K562 (cell line): Measurements from ENCODE around the gene PRKAR2B. TPM values are rescaled to one million over a fixed set of nuclear protein-coding genes. Genes with fewer than 3 reads are reported as not detected.

Source experiments
- ATAC-seq: fragments of 200-7000 bp; cut with Tn5 transposase; 3 replicates; pipeline ENCODE4 v1.9.1; 2020; ENCODE audit warnings: moderate library complexity
- BruUV-seq: library from RNA; stranded (reverse); fragments of 400-500 nt; replicated peaks from 2 replicates; lab custom pipeline; 2021; lab: Mats Ljungman, UMichigan
- CTCF ChIA-PET: fragments of 300-600 bp; formaldehyde crosslinking; extraction: SDS; loops from one replicate; lab custom pipeline; 2021; ENCODE audit warnings: low intra/inter-chr PET ratio; lab: Yijun Ruan, JAX
- POLR2A ChIA-PET: fragments of 300-600, 350-650 bp; sonication (Branson Sonifier 250); formaldehyde crosslinking; extraction: SDS; loops from one replicate; lab custom pipeline; 2021; ENCODE audit warnings: antibody characterized with exemption, inconsistent platforms; lab: Yijun Ruan, JAX
- DNase-seq, 4 experiments: peaks; one replicate each; pipeline versions ENCODE4 v3.0.0 to v3.0.0-alpha.2; 2011 to 2018; ENCODE audit warnings: low spot score in 3 of 4, mixed read lengths in 3 of 4; ENCODE audit errors: extremely low read depth in 1 of 4
- FAIRE-seq: peaks from 2 replicates; lab custom pipeline; 2011; peaks lifted over from hg19 to GRCh38; lab: Jason Lieb, UNC
- H2AFZ ChIP-seq: 2 replicates; pipeline ENCODE4 v1.6.0; 2011; ENCODE audit warnings: low read depth, low read length, control low read depth, inconsistent platforms
- H3K27ac ChIP-seq: fragments of 200-600 bp; 3 replicates; pipeline ENCODE4 v1.8.0; 2011; ENCODE audit warnings: low read depth, mild to moderate bottlenecking, control low read depth, inconsistent platforms, low read length, moderate library complexity, mixed read lengths; ENCODE audit errors: extremely low read depth
- H3K27me3 ChIP-seq, 2 experiments: fragments of 300-600 bp in 1 of 2; 2 replicates in 1 of 2; 3 replicates in 1 of 2; pipeline versions ENCODE4 v1.6.0 to v1.8.0; 2011; ENCODE audit warnings: inconsistent platforms in 2 of 2, low read length in 2 of 2, mild to moderate bottlenecking in 1 of 2, mixed read lengths in 1 of 2, moderate library complexity in 1 of 2; ENCODE audit not compliant: control insufficient read depth in 2 of 2, insufficient read depth in 2 of 2
- H3K36me3 ChIP-seq: fragments of 300-600 bp; 3 replicates; pipeline ENCODE4 v1.8.0; 2011; ENCODE audit warnings: mild to moderate bottlenecking, low read length, inconsistent platforms; ENCODE audit not compliant: control insufficient read depth, insufficient read depth
- H3K4me1 ChIP-seq, 2 experiments: fragments of 200-600 bp in 1 of 2; replicated peaks in 1 of 2; 2 replicates in 1 of 2; 3 replicates in 1 of 2; pipeline versions ENCODE4 v1.5.1 to v1.8.0; 2011; ENCODE audit warnings: inconsistent platforms in 2 of 2, low read length in 2 of 2, mild to moderate bottlenecking in 1 of 2, mixed read lengths in 1 of 2, moderate library complexity in 1 of 2; ENCODE audit not compliant: control insufficient read depth in 2 of 2, insufficient read depth in 2 of 2
- H3K4me2 ChIP-seq: 2 replicates; pipeline ENCODE4 v1.6.1; 2011; ENCODE audit warnings: low read length, control low read depth, inconsistent platforms, mixed read lengths; ENCODE audit not compliant: insufficient read depth
- H3K4me3 ChIP-seq: fragments of 200-600 bp; sonication (generic), shearing (Covaris generic); 2 replicates; pipeline ENCODE4 v1.5.1; 2016; ENCODE audit warnings: control low read depth, inconsistent platforms
- H3K79me2 ChIP-seq: fragments of 200-600 bp; 3 replicates; pipeline ENCODE4 v1.8.0; 2011; ENCODE audit warnings: low read length, inconsistent platforms; ENCODE audit not compliant: control insufficient read depth, insufficient read depth
- H3K9ac ChIP-seq, 2 experiments: 2 replicates each; pipeline versions ENCODE4 v1.6.0 to v1.6.1; 2011; ENCODE audit warnings: low read depth in 2 of 2, low read length in 2 of 2, control low read depth in 1 of 2, inconsistent platforms in 1 of 2, mild to moderate bottlenecking in 1 of 2, mixed read lengths in 1 of 2; ENCODE audit not compliant: insufficient read depth in 1 of 2
- H3K9me1 ChIP-seq: one replicate; pipeline ENCODE4 v1.6.0; 2011; ENCODE audit warnings: inconsistent platforms, mild to moderate bottlenecking, low read length, moderate library complexity; ENCODE audit not compliant: control insufficient read depth, insufficient read depth
- H3K9me3 ChIP-seq: replicated peaks from 2 replicates; pipeline ENCODE4 v1.5.1; 2011; ENCODE audit warnings: low read depth, low read length, inconsistent platforms; ENCODE audit not compliant: control insufficient read depth, insufficient read depth
- H4K20me1 ChIP-seq: replicated peaks from 2 replicates; pipeline ENCODE4 v1.6.1; 2011; ENCODE audit warnings: low read length, inconsistent platforms, mixed read lengths; ENCODE audit not compliant: control insufficient read depth, insufficient read depth
- CBX1 ChIP-seq: sonication (generic); IDR thresholded peaks from 2 replicates; pipeline ENCODE4 v1.6.1; 2016; ENCODE audit warnings: antibody characterized with exemption, low read depth, mild to moderate bottlenecking
- IRF2 ChIP-seq: sonication (generic); formaldehyde crosslinking; IDR thresholded peaks from 2 replicates; pipeline ENCODE4 v1.8.1; 2022; ENCODE audit warnings: mild to moderate bottlenecking, missing genetic modification reagents
- MAFG ChIP-seq: fragments of 450-650 bp; conservative IDR thresholded peaks from 2 replicates; pipeline ENCODE4 v1.6.1; 2016; ENCODE audit warnings: missing genetic modification characterization, missing compliant biosample characterization
- POLR3G ChIP-seq: IDR thresholded peaks from 2 replicates; pipeline ENCODE4 v1.6.1; 2011; ENCODE audit not compliant: insufficient read length, insufficient replicate concordance; ENCODE audit errors: extremely low read depth
- RBM15 ChIP-seq: fragments of 200-400 bp; formaldehyde crosslinking; IDR thresholded peaks from 2 replicates; pipeline ENCODE4 v1.6.1; 2018; ENCODE audit warnings: mild to moderate bottlenecking, low read length, moderate library complexity; ENCODE audit not compliant: insufficient read depth
- WGBS: fragments of 100-300 bp; shearing (Covaris generic); methylation state at CpG from one replicate; pipeline ENCODE4 v1.1.6; 2016; ENCODE audit warnings: low coverage, mixed read lengths; ENCODE audit not compliant: insufficient coverage; ENCODE audit errors: missing lambda C conversion rate; 5-methylcytosine and 5-hydroxymethylcytosine counted together
- in situ Hi-C: fragments of 300-500 bp; cut with MboI; formaldehyde crosslinking; loops from 4 replicates; pipeline ENCODE4 v1.15.0; 2018; ENCODE audit warnings: inconsistent platforms, mixed read lengths
- intact Hi-C: fragments of 100-400 bp; cut with micrococcal nuclease; formaldehyde crosslinking; loops from 2 replicates; pipeline ENCODE4 v1.14.2; 2022
- polyA plus RNA-seq, 8 experiments: library from polyadenylated mRNA; depleted of rRNA in 4 of 8; stranded (reverse) in 5 of 8; unstranded in 3 of 8; fragments of >200 nt; fragmentation: Nextera tagmentation in 2 of 8; fragmentation: Illumina TruSeq in 1 of 8; extraction: Ambion mirVana in 2 of 8; extraction: Trizol in 1 of 8; gene quantifications; 2 replicates each; pipeline versions ENCODE4 v1.2.1 to v1.2.3, GENCODE V29; 2011 to 2014; ENCODE audit warnings: inconsistent platforms in 1 of 8, missing spikeins in 1 of 8
- total RNA-seq, 7 experiments: library from RNA; depleted of rRNA in 6 of 7; stranded (reverse); fragments of >200 nt in 6 of 7; fragmentation: Illumina TruSeq in 2 of 7; extraction: Trizol in 2 of 7; gene quantifications; 2 replicates each; pipeline versions ENCODE4 v1.2.1 to v1.2.3, GENCODE V29; 2011 to 2021; ENCODE audit warnings: low replicate concordance in 1 of 7
- TF ChIP-seq, protein P1 (sequence below): fragments of 450-650 bp; conservative IDR thresholded peaks from 2 replicates; pipeline ENCODE4 v1.6.1; 2016; ENCODE audit warnings: missing genetic modification characterization, low read depth, mild to moderate bottlenecking, missing compliant biosample characterization, moderate library complexity
- TF ChIP-seq, protein P2 (sequence below): fragments of 450-650 bp; IDR thresholded peaks from 2 replicates; pipeline ENCODE4 v1.6.1; 2017; ENCODE audit warnings: mild to moderate bottlenecking, moderate library complexity
- TF ChIP-seq, protein P3 (sequence below): fragments of 250-450 bp; sonication (Bioruptor Pico); IDR thresholded peaks from 2 replicates; pipeline ENCODE4 v1.5.0; 2020; ENCODE audit warnings: mild to moderate bottlenecking
- TF ChIP-seq, protein P4 (sequence below): fragments of 450-650 bp; IDR thresholded peaks from 2 replicates; pipeline ENCODE4 v1.6.1; 2016; ENCODE audit warnings: low read depth, mild to moderate bottlenecking, moderate library complexity

Gene PRKAR2B
- total and polyA plus RNA-seq, 9 of the 15 experiments (the other 6 are each of a cell fraction or from before 2014, with no cell fraction given) = 59.0 to 173 (median 129) TPM

DNA sequence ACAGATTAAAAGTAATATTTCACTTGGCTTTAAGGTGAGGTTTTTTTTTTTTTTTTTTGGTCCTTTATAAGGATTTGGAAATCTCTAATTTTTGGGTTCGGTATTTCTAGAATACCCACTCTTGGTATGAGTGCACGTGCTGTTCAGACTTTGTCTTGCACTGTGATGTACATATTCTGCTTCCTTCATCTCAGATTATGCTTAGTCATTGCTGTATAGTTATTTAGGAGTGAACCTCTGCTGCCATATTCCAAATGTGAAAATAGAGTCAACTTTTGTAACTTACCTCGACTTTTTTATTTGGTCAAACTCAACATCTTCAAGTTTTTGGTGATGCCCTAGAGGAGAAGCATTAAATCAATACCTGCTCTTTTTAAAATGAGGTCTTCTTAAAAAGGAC is 84.2 kb downstream of the PRKAR2B start:
- 70% methylated on average over 3 of the region's 3 CpGs for WGBS
- Histone ChIP-seq H3K9me1 (no peaks in the 10 kb centered on the region), H3K9me3 (no peaks in the 10 kb centered on the region), H3K36me3 (peaks cover 57% of the 10 kb centered on the region; the same call in 2 of the 3 replicates), H3K4me3 (no peak overlapping the region), H4K20me1 (no peaks in the 10 kb centered on the region), H2AFZ (no peak overlapping the region), H3K9ac (no peak overlapping the region), H3K27me3 (no peaks in the 10 kb centered on the region), H3K27ac (no peak overlapping the region), H3K4me1 (peaks cover 0 to 4% of the 10 kb centered on the region in 2 experiments; a peak in 1 of 5 replicates), H3K79me2 (peaks cover 33% of the 10 kb centered on the region), H3K4me2 (no peak overlapping the region)
- in situ Hi-C loops (no loop called here), intact Hi-C loops (no loop called here)
- POLR2A ChIA-PET = no interaction called here
- no peak for DNase-seq
- no peak for FAIRE-seq
- ATAC-seq = no peak
- BruUV-seq = no TSS peak
- CTCF ChIA-PET = no interaction called here
- TF ChIP-seq RBM15 (no peak), CBX1 (no peak), POLR3G (no peak), IRF2 (CRISPR knock-in tag) (no peak), MAFG (peak; percentile 94)
- TF ChIP-seq, protein P1, sequence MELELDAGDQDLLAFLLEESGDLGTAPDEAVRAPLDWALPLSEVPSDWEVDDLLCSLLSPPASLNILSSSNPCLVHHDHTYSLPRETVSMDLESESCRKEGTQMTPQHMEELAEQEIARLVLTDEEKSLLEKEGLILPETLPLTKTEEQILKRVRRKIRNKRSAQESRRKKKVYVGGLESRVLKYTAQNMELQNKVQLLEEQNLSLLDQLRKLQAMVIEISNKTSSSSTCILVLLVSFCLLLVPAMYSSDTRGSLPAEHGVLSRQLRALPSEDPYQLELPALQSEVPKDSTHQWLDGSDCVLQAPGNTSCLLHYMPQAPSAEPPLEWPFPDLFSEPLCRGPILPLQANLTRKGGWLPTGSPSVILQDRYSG (tag) = no peak
- TF ChIP-seq, protein P2, sequence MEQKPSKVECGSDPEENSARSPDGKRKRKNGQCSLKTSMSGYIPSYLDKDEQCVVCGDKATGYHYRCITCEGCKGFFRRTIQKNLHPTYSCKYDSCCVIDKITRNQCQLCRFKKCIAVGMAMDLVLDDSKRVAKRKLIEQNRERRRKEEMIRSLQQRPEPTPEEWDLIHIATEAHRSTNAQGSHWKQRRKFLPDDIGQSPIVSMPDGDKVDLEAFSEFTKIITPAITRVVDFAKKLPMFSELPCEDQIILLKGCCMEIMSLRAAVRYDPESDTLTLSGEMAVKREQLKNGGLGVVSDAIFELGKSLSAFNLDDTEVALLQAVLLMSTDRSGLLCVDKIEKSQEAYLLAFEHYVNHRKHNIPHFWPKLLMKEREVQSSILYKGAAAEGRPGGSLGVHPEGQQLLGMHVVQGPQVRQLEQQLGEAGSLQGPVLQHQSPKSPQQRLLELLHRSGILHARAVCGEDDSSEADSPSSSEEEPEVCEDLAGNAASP = no peak
- TF ChIP-seq, protein P3, sequence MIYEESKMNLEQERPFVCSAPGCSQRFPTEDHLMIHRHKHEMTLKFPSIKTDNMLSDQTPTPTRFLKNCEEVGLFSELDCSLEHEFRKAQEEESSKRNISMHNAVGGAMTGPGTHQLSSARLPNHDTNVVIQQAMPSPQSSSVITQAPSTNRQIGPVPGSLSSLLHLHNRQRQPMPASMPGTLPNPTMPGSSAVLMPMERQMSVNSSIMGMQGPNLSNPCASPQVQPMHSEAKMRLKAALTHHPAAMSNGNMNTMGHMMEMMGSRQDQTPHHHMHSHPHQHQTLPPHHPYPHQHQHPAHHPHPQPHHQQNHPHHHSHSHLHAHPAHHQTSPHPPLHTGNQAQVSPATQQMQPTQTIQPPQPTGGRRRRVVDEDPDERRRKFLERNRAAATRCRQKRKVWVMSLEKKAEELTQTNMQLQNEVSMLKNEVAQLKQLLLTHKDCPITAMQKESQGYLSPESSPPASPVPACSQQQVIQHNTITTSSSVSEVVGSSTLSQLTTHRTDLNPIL = no peak
- TF ChIP-seq, protein P4, sequence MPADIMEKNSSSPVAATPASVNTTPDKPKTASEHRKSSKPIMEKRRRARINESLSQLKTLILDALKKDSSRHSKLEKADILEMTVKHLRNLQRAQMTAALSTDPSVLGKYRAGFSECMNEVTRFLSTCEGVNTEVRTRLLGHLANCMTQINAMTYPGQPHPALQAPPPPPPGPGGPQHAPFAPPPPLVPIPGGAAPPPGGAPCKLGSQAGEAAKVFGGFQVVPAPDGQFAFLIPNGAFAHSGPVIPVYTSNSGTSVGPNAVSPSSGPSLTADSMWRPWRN = no peak
